Body of pancreas (tissue), 4 donors: ENCODE data around the gene MAP2.

ENCODE experiments used
- CTCF ChIP-seq, 7 experiments: fragments of 450-650 bp in 4 of 7; fragments of 200-600 bp in 3 of 7; sonication (generic) in 3 of 7; IDR thresholded peaks; one replicate each; pipeline ENCODE4 v1.5.1; 2016 to 2019; ENCODE audit warnings: antibody characterized with exemption in 7 of 7
- POLR2A ChIP-seq, 3 donors: fragments of 450-650 bp; IDR thresholded peaks; one replicate each; pipeline ENCODE4 v1.6.1; 2016; ENCODE audit warnings: antibody characterized with exemption in 3 of 3, mild to moderate bottlenecking in 2 of 3

- TF ChIP-seq CTCF (IDR thresholded peaks at IDR 0.05): no peak
- TF ChIP-seq POLR2A (IDR thresholded peaks at IDR 0.05): no peak
These were observed 7.9 kb downstream of the MAP2 start for GRCh38 chr2:209431701-209432100.
